ENCODE results near the gene LAMA4. TPM values are rescaled to one million over a fixed set of nuclear protein-coding genes. Genes with fewer than 3 reads are reported as not detected.

The LAMA4 gene
- total RNA-seq, 6 experiments from 2014 or later = 2.9 to 8.3 (median 4.2) TPM

DNA sequence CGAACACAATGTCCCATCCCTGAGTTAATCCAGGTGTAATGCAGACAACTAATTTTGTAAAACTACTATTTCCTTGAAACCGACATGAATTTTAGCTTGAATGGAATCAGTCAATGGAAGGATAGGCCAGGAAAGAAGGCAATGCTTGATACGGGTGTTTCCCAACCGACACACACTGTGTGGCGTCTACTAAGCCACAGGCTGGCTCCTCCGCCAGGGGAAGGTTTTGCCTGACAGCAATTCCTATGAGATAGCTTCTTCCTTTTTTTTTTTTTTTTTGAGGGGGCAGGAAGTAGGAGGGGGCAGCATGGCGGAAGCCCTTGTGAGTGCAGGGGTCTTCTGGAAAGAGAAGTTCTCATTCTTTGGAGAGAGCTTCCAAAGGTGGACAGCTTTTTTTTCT is 12.0 kb upstream of the LAMA4 start:
- peak in 1 of 3 donors; percentile 27 for DNase-seq
- Histone ChIP-seq H3K4me1 (no peaks in the 10 kb centered on the region), H3K4me3 (no peak overlapping the region), H3K36me3 (no peaks in the 10 kb centered on the region), H3K27me3 (no peaks in the 10 kb centered on the region), H3K27ac (no peak overlapping the region), H3K9me3 (no peaks in the 10 kb centered on the region)
- peak in 3 of 4 donors; percentile 29 to 48 (median 32) for ATAC-seq
- TF ChIP-seq, protein P1, sequence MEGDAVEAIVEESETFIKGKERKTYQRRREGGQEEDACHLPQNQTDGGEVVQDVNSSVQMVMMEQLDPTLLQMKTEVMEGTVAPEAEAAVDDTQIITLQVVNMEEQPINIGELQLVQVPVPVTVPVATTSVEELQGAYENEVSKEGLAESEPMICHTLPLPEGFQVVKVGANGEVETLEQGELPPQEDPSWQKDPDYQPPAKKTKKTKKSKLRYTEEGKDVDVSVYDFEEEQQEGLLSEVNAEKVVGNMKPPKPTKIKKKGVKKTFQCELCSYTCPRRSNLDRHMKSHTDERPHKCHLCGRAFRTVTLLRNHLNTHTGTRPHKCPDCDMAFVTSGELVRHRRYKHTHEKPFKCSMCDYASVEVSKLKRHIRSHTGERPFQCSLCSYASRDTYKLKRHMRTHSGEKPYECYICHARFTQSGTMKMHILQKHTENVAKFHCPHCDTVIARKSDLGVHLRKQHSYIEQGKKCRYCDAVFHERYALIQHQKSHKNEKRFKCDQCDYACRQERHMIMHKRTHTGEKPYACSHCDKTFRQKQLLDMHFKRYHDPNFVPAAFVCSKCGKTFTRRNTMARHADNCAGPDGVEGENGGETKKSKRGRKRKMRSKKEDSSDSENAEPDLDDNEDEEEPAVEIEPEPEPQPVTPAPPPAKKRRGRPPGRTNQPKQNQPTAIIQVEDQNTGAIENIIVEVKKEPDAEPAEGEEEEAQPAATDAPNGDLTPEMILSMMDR (IDR thresholded peaks at IDR 0.05) = no peak
- no peak for TF ChIP-seq POLR2A (IDR thresholded peaks at IDR 0.05)
- 69% methylated on average over 7 of the region's 7 CpGs for WGBS (ENCODE audit: insufficient coverage, low coverage, low lambda C conversion rate, missing lambda C conversion rate)
- intact Hi-C loops (cut with DNase I) = no loop called here

DNA sequence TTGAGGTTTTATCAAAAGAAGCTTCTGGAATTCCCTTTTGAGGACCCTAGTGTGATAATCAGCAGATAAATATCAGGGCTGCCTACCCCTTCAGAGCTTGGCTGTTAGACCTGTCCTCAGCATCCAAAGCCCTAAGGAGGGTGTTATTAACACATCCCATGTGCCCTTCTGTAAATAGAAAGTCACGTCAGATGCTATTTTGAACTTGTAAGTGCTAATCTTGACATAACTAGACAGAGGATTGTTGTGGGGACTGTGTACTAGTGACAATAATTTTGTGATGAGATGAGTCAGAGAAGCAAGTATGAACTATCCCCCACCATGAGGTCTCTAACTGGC is 4.9 kb upstream of the LAMA4 start:
- no peaks in the 10 kb centered on the region for H3K27me3 ChIP-seq
- intact Hi-C loops (cut with DNase I) = no loop called here
- H3K36me3 ChIP-seq = no peaks in the 10 kb centered on the region
- ATAC-seq = no peak
- no peak for DNase-seq
- H3K4me1 ChIP-seq = no peaks in the 10 kb centered on the region
- H3K27ac ChIP-seq = no peak overlapping the region
- H3K4me3 ChIP-seq = no peak overlapping the region
- H3K9me3 ChIP-seq = no peaks in the 10 kb centered on the region
- TF ChIP-seq POLR2A (IDR thresholded peaks at IDR 0.05) = no peak
- TF ChIP-seq, protein P1 (IDR thresholded peaks at IDR 0.05) = no peak
- 89% methylated on average over 1 of the region's 1 CpG for WGBS (ENCODE audit: insufficient coverage, low coverage, low lambda C conversion rate, missing lambda C conversion rate)

DNA sequence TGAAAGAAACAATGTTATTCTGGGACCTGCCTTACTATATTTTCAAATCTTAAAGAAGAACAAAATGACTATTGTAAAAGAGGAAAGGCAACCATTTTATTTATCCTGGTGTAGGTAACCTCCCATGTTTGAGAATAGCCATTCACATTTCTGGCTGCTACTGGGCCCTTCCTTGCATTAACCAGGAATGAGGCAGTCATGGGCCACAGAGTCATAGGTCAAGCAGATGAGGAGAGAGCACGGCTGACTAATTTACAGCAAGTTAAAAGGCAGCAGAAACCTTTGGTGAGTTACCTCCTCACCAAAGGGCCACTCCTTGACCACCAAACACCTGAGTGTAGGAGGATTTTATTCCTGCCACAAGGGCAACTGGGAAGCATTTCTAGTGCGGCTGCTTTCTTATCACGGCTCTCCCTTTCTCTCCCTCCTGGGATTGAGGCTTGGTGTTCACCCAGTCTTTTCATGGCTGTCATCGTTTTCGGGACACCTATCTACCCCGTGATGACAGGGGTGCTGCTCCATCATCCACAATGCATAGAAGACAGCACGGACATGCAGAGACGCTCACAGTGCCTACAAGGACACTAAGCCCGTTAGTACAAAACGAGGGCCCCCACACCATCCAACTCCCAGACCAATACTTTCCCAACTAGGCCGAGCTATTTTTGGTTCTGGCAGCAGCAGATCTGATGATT is 4.4 kb upstream of the LAMA4 start:
- Histone ChIP-seq H3K27ac (no peak overlapping the region), H3K4me1 (no peaks in the 10 kb centered on the region), H3K4me3 (no peak overlapping the region), H3K27me3 (no peaks in the 10 kb centered on the region), H3K36me3 (no peaks in the 10 kb centered on the region), H3K9me3 (no peaks in the 10 kb centered on the region)
- TF ChIP-seq, protein P1 (IDR thresholded peaks at IDR 0.05) = no peak
- no peak for TF ChIP-seq POLR2A (IDR thresholded peaks at IDR 0.05)
- ATAC-seq = no peak
- no peak for DNase-seq
- intact Hi-C loops (cut with DNase I) = no loop called here
- 81% methylated on average over 10 of the region's 11 CpGs for WGBS (ENCODE audit: insufficient coverage, low coverage, low lambda C conversion rate, missing lambda C conversion rate)

DNA sequence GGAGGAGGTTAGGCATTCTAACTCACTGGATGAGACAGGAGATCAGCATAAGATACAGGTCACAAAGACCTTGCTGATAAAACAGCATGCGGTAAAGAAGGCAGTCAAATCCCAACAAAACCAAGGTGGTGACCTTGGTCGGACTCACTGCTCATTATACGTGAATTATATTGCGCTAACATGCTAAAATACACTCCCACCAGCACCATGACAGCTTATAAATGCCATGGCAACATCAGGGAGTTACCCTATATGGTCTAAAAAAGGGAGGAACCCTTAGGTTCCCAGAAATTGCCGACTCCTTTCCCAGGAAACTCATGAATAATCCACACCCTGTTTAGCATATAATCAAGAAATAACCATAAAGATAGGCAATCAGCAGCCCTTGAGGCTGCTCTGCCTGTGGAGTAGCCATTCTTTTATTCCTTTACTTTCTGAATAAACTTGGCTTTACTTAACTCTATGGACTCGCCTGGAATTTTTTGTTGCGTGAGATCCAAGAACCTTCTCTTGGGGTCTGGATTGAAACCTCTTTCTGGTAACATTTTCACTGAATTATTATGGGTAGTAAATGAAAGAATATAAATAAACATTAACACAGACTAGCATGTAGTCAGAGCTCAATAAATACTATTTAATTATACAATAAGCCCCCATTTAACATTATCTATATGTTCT is 3.0 kb upstream of the LAMA4 start:
- Histone ChIP-seq H3K9me3 (no peaks in the 10 kb centered on the region), H3K4me1 (no peaks in the 10 kb centered on the region), H3K27me3 (no peaks in the 10 kb centered on the region), H3K36me3 (no peaks in the 10 kb centered on the region), H3K27ac (no peak overlapping the region), H3K4me3 (no peak overlapping the region)
- TF ChIP-seq, protein P1 (IDR thresholded peaks at IDR 0.05) = no peak
- TF ChIP-seq POLR2A (IDR thresholded peaks at IDR 0.05) = no peak
- no peak for ATAC-seq
- WGBS (ENCODE audit: insufficient coverage, low coverage, low lambda C conversion rate, missing lambda C conversion rate) = 97% methylated on average over 4 of the region's 7 CpGs
- intact Hi-C loops (cut with DNase I) = no loop called here
- DNase-seq = no peak
